Right ventricle myocardium superior (tissue), 1 donor: Measurements from ENCODE around the gene CARD11. TPM values are rescaled to one million over a fixed set of nuclear protein-coding genes. Genes with fewer than 3 reads are reported as not detected.

Experiments used
- ATAC-seq: fragments of 200-7000 bp; cut with Tn5 transposase; one replicate; pipeline ENCODE4 v1.9.1; 2020; ENCODE audit warnings: mild to moderate bottlenecking; ENCODE audit not compliant: poor library complexity
- DNase-seq: peaks from one replicate; pipeline ENCODE4 v3.0.0-alpha.2; 2020
- intact Hi-C: fragments of 100-400 bp; cut with DNase I; formaldehyde crosslinking; loops from one replicate; pipeline ENCODE4 v1.11.2; 2022
- total RNA-seq: library from RNA; stranded (reverse); fragmentation: NEBNext Ultra II Directional; extraction: Animal tissue kit (Norgen Biotek cat#: 25700); gene quantifications from one replicate; pipeline ENCODE4 v1.2.1, GENCODE V29; 2021
- donor health status: DM: no; HTN: yes; CAD: no; lungs with severe emphysema.

CARD11 gene
- total RNA-seq, 1 donor from 2014 or later = 0.22 TPM

GRCh38 chr7:2996141-2996540, 47.5 kb downstream of the CARD11 start:
- DNase-seq = no peak
- ATAC-seq = no peak
- intact Hi-C loops = no loop called here

DNA sequence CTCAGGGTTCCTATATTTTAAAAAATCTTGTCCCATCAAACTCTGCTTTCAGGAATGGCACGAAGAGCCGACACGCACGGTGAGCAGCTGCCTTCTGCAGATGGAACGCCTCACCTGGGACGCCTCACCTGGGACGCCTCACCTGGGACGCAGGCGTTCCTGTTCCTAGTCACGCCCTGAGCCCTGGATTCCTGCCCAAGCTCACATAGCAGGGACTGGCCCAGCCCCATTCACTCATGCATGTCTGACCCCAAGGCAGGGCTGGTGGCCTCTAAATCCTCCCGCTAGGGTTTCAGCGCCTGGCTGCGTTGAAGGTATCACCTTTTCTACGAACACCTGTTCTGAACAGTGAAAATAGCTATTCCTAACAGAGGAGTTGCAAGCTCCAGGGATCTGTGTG, 49.8 kb downstream of the CARD11 start:
- DNase-seq (no peak), ATAC-seq (no peak)
- intact Hi-C loops = no loop called here

DNA sequence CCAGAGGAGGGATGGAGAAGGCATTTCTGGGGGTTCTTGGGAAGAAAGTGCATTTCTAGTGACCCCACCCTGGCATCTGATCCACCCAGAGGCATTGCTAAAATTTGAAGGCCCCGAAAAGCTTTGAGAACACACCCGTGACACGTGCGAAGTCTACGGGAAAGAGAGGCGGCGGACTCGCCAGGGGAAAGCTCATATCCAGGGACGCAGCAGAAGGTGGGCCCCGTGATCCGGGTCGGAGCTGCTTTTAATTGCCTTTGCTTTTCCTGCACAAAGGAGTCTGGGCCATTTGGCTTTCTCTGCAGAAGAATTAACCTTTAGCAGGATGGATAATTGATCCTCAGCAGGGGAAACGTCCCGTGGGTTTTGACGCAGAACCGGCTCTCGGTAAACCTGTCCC, 50.3 kb downstream of the CARD11 start:
- intact Hi-C loops = no loop called here
- ATAC-seq (no peak), DNase-seq (no peak)

DNA sequence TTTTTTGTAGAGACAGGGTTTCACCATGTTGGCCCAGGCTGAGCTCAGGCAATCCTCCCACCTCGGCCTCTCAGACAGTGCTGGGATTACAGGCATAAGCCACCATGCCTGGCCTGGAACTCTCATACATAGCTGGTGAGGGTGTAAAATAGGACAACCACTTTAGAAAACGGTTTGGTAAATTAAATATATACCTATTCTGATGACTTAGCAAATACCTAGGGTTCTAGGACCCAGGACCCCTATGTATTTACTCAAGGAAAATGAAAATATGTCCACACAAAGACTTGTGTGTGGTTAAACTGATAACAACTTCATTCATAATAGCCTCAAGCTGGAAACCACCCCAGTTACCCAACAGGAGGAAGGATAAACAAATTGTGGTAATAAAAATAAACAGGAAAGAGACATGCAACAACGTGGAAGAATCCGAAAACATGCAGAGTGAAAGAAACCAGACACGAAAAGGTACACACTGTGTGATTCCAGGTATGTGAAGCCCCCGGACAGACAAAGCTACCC, 52.7 kb downstream of the CARD11 start:
- intact Hi-C loops = no loop called here
- DNase-seq (no peak), ATAC-seq (no peak)

DNA sequence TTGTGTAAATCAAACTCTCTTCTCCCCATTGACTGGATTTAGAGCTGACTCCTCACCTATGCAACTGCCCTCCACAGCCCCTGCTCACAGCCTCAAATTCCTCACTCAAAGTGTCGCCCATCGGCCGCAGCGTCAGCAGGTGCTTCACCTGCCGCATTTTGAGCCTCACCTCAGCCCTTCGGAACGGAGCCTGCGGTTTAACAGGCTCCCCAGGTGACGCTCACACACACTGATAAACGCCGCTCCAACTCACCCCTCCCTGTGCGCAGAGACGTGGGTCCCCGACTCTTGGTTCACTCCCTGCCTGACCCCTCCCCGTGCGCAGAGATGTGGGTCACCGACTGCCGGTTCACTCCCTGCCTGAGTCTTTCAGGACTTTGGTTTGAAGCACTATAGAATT, 57.1 kb downstream of the CARD11 start:
- ATAC-seq (no peak), DNase-seq (no peak)
- intact Hi-C loops = no loop called here

DNA sequence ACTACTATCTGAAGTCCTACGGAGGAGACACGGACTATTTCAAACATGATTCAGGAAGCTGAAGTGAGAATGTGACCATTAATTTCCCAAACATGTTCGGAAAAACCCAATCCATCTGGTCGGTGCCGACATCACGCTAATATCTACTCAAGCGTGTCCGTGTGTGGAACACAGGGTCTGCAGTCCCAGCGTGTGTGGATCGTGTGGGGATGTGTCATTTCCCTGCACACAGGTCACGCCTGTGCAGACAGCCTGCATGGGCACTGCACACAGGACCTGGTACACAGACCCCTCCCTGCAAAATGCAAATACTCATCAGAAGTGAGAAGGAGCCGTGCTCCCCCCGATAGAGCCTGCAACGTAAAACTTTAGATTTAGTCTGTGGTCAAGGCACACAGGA, 57.8 kb downstream of the CARD11 start:
- DNase-seq = no peak
- intact Hi-C loops = no loop called here
- no peak for ATAC-seq

DNA sequence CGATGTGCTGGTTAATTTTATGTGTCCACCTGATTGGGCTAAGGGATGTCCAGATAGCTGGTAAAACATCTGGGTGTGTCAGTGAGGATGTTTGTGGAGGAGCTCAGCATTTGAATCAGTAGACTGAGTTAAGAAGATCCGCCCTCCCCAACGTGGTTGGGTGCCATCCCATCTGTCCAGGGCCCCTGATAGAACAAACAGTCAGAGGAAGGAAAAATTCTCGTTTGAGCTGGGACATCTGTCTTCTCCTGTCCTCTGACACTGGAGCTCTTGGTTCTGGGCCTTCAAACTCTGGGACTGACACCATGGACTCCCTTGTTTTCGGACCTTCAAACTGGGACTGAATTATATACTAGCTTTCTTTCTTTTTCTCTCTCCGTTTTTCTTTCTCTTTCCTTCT, 59.6 kb downstream of the CARD11 start:
- DNase-seq = no peak
- ATAC-seq = no peak
- intact Hi-C loops = no loop called here

DNA sequence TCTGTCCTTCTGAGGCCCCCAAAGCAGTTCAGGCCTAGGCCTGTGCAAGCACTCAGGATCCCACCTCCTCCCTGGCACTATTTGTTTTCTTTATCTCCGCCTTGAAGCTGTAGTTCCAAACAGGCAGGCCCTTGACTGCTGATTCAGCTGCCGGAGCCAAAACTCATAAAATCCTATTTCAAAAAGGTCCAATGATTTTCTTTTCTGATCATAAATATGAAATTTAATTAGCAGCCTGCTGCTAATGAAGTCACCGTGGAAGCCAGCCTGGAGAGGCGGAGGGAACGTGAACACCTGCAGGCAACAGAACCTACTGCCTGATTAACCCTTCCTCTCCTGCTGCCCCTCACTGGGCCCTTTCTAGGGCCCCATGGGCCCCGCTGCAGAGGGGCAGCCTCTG, 60.1 kb downstream of the CARD11 start:
- intact Hi-C loops = no loop called here
- no peak for DNase-seq
- no peak for ATAC-seq

GRCh38 chr7:2982831-2983230, 60.8 kb downstream of the CARD11 start:
- DNase-seq (no peak), ATAC-seq (no peak)
- intact Hi-C loops = no loop called here

DNA sequence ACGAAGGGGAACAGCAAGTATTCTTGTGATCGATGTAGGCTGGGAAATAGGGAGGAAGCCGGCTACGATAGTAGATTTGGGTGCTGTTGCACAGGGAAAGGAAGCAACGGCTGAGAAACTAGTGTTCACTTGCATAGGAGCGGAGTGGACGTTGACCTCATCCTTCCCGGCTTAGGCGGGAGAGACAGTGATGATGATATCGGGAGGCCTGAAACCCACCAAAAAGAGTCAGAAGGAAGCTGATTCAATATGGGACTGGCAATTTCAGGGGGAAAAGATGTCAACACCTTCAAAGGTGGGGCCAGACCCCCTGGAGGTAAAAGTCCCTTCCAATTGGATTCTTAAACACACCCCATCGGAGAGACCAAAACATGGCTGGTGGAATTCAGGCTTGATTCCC, 61.3 kb downstream of the CARD11 start:
- ATAC-seq = no peak
- intact Hi-C loops = no loop called here

DNA sequence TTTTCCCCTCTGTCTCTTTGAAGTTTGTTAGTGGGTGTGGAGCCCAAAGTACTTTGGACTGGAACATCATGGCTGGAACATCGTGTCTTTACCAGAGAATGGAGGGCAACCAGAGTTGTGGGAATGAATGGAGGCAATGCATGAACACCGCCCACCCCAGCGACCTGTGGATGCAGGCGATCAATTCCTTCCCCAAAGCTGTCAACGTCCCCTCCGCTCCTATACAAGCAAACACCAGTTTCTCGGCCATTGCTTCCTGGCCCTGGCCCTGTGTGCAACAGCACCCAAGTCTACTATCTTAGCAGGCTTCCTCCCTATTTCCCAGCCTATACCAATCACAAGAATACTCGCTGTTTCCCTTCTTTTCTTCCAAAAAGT, 62.6 kb downstream of the CARD11 start:
- intact Hi-C loops = no loop called here
- DNase-seq = no peak
- ATAC-seq = no peak

More for the DNA sequence above, 61.3 kb downstream of the CARD11 start:
- no peak for DNase-seq

DNA sequence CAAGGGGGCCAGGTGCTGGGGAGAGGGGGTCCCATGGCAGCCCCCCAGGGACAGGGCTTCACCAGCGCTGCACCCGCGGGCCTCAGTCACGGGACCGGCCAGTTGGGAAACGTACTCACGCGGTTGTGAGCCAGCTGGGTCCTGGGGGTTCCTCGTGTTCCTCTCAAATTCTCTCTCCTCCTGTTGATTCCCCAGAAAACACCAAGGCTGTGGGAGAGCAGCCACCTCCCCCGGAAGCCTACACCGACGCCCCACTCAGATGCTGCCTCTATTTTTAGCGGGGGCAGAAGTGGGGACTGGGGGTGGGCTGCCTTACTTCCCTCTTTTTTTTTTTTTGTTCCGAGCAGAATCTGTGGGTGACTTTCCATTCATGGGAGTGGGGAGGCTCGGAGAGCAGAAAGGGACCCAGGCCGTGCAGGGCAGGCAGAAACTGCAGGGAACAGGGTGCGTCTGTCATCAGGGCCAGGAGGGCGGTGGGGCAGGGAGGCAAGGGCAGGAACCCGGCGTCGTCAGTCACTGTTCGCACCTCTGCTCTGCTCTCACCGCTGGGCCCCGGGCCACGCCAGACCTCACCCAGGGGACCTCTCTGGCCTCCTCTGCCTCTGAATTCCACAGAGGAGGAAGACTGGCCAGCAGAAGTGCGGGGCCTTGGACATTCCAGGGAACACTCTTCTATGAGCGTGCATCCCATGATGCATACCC, 63.1 kb downstream of the CARD11 start:
- intact Hi-C loops = no loop called here
- DNase-seq (no peak), ATAC-seq (no peak)

- intact Hi-C loops = no loop called here
- DNase-seq (no peak), ATAC-seq (no peak)
These were observed 63.7 kb downstream of the CARD11 start for GRCh38 chr7:2979951-2980350.

- intact Hi-C loops = no loop called here
- ATAC-seq (no peak), DNase-seq (no peak)
These were observed 64.5 kb downstream of the CARD11 start for GRCh38 chr7:2979201-2979631.

- intact Hi-C loops = no loop called here
- no peak for ATAC-seq
- DNase-seq = no peak
These were observed 65.3 kb downstream of the CARD11 start for GRCh38 chr7:2978408-2978807.

- intact Hi-C loops = no loop called here
- no peak for ATAC-seq
- no peak for DNase-seq
These were observed 67.8 kb downstream of the CARD11 start for GRCh38 chr7:2975821-2976371.

DNA sequence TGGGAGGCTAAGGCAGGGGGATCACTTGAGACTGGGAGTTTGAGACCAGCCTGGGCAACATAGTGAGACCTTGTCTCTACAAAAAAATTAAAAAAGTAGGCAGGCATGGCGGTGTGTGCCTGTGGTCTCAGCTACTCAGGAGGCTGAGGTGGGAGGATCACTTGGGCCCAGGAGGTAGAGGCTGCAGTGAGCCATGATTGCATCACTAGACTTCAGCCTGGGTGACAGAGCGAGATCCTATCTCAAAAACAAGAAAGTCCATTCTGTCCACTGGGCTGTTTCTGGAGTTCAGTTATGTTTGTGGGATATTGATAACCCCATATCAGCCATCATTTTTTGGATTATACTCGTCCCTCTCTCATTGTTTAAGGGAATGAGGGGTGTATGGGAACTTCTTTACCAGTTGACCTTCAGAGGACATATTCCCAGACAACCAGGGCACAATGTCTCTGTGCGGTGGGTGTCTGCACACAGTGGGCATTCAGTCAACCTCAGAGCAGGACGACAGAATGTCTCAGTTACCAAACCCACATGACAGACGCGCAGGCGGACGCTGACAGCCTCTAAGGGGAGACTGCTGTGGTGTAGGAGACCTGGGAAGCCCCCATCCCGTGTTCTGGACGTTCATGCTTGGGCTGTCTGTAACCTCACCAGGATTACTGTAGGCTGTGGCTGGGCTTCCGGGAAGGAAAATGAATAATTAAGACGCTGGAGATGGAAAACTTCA, 69.4 kb downstream of the CARD11 start:
- no peak for DNase-seq
- no peak for ATAC-seq
- intact Hi-C loops = no loop called here

- DNase-seq (no peak), ATAC-seq (no peak)
- intact Hi-C loops = no loop called here
These were observed 70.9 kb downstream of the CARD11 start for GRCh38 chr7:2972835-2973161.

DNA sequence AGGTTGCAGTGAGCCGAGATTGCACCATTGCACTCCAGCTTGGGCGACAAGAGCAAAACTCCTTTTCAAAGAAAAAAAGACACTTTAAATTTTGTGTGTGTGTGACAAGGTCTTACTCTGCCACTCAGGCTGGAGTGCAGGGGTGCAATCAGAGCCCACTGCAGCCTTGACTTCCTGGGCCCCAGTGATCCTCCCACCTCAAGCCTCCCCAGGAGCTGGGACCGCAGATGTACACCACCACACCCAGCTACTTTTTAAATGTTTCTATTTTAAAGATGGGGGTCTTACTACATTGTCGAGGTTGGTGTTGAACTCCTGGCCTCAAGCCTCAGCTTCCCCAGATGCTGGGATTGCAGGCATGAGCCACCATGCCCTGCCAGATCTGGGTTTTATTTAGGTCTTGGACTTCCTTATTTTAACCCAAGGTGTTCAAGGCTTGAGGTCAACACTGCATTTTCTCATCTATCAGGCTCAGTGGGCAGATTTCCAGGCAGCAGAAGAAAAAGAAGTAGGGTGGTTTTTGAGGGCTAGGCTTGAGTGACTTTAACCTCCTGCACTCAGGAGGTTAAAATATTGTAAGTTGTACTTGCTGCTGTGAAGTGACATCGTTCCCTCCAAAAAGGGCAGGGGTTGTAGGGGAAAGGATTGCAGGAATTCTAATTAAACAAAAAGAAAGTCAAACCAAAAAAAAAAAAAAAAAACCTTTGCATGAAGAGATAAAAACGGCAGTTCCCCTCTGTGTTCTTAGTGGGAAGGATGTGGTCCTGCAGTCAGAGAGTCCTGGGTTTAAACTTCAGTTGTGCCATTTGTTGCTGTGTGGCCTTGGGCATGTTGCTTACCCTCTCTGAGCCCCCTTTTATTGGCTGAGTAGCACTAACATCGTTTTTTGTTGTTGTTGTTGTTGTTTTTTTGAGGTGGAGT, 71.5 kb downstream of the CARD11 start:
- DNase-seq (no peak), ATAC-seq (no peak)
- intact Hi-C loops = no loop called here
